Measurements from ENCODE around the gene ZFYVE28.

DNA sequence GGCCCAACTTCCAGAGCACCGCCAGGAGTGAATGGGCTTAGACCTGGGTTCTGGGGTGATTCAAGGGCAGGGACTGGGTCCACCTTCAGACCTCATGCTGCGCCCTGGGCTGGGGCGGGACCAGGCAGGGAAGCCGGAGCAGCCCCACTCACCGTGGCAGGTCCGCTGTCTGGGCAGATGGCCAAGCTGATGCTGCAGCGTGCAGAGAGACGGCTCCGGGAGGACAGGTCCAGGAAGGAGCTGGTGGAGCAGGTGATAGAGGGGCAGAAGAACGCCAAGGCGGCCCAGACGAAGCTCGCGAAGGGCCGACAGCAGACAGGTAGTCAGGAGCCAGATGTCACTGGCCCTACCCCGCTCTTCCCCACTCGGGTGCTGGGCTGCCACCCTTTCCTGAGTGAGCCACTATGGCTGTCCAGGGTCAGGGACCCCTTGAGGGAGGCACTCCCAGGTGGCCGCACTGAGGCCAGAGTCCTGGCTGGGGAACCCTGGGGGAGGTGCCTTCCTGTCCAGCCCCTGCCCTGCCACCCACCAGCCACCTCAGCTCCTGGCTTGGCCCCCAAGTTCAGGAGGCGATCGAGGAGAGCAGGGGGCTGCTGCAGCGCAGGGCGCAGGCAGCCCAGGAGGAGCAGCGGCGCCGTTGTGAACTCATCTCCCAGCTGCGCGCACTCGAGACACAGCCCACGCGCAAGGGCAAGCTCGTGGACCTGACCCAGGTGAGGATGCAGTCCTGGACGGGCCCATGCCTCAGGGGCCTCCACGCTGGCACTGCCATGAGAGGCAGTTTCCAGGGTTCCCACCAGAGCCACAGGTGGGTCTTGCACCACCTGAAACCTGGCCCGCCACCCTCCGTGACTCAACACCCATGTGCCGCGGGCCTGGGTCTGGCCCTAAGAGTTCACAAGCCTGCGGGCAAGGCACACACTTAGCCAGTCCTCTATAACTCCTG lies 40.4 kb upstream of the ZFYVE28 start:
- TF ChIP-seq, protein P1, sequence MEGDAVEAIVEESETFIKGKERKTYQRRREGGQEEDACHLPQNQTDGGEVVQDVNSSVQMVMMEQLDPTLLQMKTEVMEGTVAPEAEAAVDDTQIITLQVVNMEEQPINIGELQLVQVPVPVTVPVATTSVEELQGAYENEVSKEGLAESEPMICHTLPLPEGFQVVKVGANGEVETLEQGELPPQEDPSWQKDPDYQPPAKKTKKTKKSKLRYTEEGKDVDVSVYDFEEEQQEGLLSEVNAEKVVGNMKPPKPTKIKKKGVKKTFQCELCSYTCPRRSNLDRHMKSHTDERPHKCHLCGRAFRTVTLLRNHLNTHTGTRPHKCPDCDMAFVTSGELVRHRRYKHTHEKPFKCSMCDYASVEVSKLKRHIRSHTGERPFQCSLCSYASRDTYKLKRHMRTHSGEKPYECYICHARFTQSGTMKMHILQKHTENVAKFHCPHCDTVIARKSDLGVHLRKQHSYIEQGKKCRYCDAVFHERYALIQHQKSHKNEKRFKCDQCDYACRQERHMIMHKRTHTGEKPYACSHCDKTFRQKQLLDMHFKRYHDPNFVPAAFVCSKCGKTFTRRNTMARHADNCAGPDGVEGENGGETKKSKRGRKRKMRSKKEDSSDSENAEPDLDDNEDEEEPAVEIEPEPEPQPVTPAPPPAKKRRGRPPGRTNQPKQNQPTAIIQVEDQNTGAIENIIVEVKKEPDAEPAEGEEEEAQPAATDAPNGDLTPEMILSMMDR (conservative IDR thresholded peaks at IDR 0.05) = no peak
- TF ChIP-seq EZH2 (IDR thresholded peaks at IDR 0.05; ENCODE audit: low read depth) = no peak
